Keratinocyte (primary cell): ENCODE results near the gene CPEB4. TPM values are rescaled to one million over a fixed set of nuclear protein-coding genes. Genes with fewer than 3 reads are reported as not detected.

Experiments
- DNase-seq: peaks from one replicate; pipeline ENCODE4 v3.0.0-alpha.2; 2011; ENCODE audit warnings: low read depth, missing footprints, low spot score
- FAIRE-seq: peaks from 2 replicates; lab custom pipeline; 2011; peaks lifted over from hg19 to GRCh38; lab: Jason Lieb, UNC
- H2AFZ ChIP-seq: 2 replicates; pipeline ENCODE4 v1.6.0; 2012; ENCODE audit warnings: low read length, control low read depth, inconsistent platforms; ENCODE audit not compliant: control insufficient read depth
- H3K27ac ChIP-seq: 2 replicates; pipeline ENCODE4 v1.5.1; 2011; ENCODE audit warnings: low read length; ENCODE audit not compliant: control insufficient read depth, insufficient read depth
- H3K27me3 ChIP-seq: 3 replicates; pipeline ENCODE4 v1.6.0; 2011; ENCODE audit warnings: low read length; ENCODE audit not compliant: control insufficient read depth, insufficient read depth; ENCODE audit errors: extremely low read depth
- H3K36me3 ChIP-seq, 2 experiments: 2 replicates in 1 of 2; 3 replicates in 1 of 2; pipeline ENCODE4 v1.5.1; 2011; ENCODE audit warnings: low read length in 2 of 2, mild to moderate bottlenecking in 1 of 2; ENCODE audit not compliant: control insufficient read depth in 2 of 2, insufficient read depth in 2 of 2; ENCODE audit errors: extremely low read depth in 1 of 2
- H3K4me1 ChIP-seq: 3 replicates; pipeline ENCODE4 v1.5.1; 2011; ENCODE audit warnings: low read length; ENCODE audit not compliant: control insufficient read depth, insufficient read depth; ENCODE audit errors: extremely low read depth
- H3K4me2 ChIP-seq: 3 replicates; pipeline ENCODE4 v1.6.0; 2011; ENCODE audit warnings: low read depth, low read length; ENCODE audit not compliant: control insufficient read depth, insufficient read depth; ENCODE audit errors: extremely low read depth
- H3K4me3 ChIP-seq, 3 experiments: fragments of 200-600 bp in 1 of 3; sonication (generic) in 1 of 3; 2 replicates in 2 of 3; 3 replicates in 1 of 3; pipeline ENCODE4 v1.5.1; 2011 to 2016; ENCODE audit warnings: low read length in 3 of 3, mild to moderate bottlenecking in 3 of 3, control low read depth in 2 of 3, inconsistent platforms in 1 of 3, low read depth in 1 of 3, mixed read lengths in 1 of 3, mixed run types in 1 of 3, moderate library complexity in 1 of 3; ENCODE audit not compliant: control insufficient read depth in 2 of 3, insufficient read depth in 2 of 3; ENCODE audit errors: extremely low read depth in 1 of 3
- H3K79me2 ChIP-seq: 2 replicates; pipeline ENCODE4 v1.6.0; 2012; ENCODE audit warnings: low read length; ENCODE audit not compliant: control insufficient read depth, insufficient read depth
- H3K9ac ChIP-seq: 3 replicates; pipeline ENCODE4 v1.6.0; 2011; ENCODE audit warnings: low read length; ENCODE audit not compliant: control insufficient read depth, insufficient read depth; ENCODE audit errors: extremely low read depth
- H3K9me1 ChIP-seq: 3 replicates; pipeline ENCODE4 v1.6.0; 2011; ENCODE audit warnings: low read length; ENCODE audit not compliant: control insufficient read depth, insufficient read depth; ENCODE audit errors: extremely low read depth
- H3K9me3 ChIP-seq: 2 replicates; pipeline ENCODE4 v1.5.1; 2012; ENCODE audit warnings: low read depth, low read length; ENCODE audit not compliant: control insufficient read depth
- H4K20me1 ChIP-seq: 3 replicates; pipeline ENCODE4 v1.6.0; 2011; ENCODE audit warnings: low read length; ENCODE audit not compliant: control insufficient read depth, insufficient read depth; ENCODE audit errors: extremely low read depth
- CTCF ChIP-seq, 3 experiments: IDR thresholded peaks in 1 of 3; conservative IDR thresholded peaks in 1 of 3; optimal IDR thresholded peaks in 1 of 3; 2 replicates in 2 of 3; 3 replicates in 1 of 3; pipeline versions ENCODE3 to v1.5.1; 2011; ENCODE audit warnings: low read length in 3 of 3, mild to moderate bottlenecking in 3 of 3, moderate library complexity in 2 of 3, control low read depth in 1 of 3, inconsistent platforms in 1 of 3; ENCODE audit not compliant: insufficient read depth in 2 of 3; ENCODE audit errors: extremely low read depth in 1 of 3
- EZH2 ChIP-seq: IDR thresholded peaks from one replicate; pipeline ENCODE4 v1.6.1; 2012; ENCODE audit warnings: inconsistent platforms, mild to moderate bottlenecking, low read length, moderate library complexity
- dilution Hi-C: fragments of 300-500 bp; cut with MboI; formaldehyde crosslinking; loops from one replicate; pipeline ENCODE4 v1.7.0; 2020; ENCODE audit warnings: low sequenced_read_pairs; ENCODE audit not compliant: extremely low pct_ligation_motif_present
- polyA plus RNA-seq, 5 experiments: library from polyadenylated mRNA; depleted of rRNA in 3 of 5; stranded (reverse) in 3 of 5; stranded (forward) in 1 of 5; unstranded in 1 of 5; fragments of >200 nt; gene quantifications; 1 replicate in 1 of 5; 2 replicates in 3 of 5; 3 replicates in 1 of 5; pipeline versions ENCODE4 v1.2.1 to v1.2.3, GENCODE V29; 2011 to 2012; ENCODE audit warnings: missing spikeins in 2 of 5, low read depth in 1 of 5, low replicate concordance in 1 of 5

The CPEB4 gene
- polyA plus RNA-seq, 1 donor (not counting 4 experiments of a cell fraction or from before 2014, with no cell fraction given): 13.8 TPM

GRCh38 chr5:173997331-173997730 is 109.2 kb downstream of the CPEB4 start:
- dilution Hi-C loops: no loop called here
- FAIRE-seq: no peak

GRCh38 chr5:173998531-173998930 is 110.4 kb downstream of the CPEB4 start:
- no peak for TF ChIP-seq EZH2
- no peak for TF ChIP-seq CTCF (optimal IDR thresholded peaks at IDR 0.05 in 1 of 3, IDR thresholded peaks at IDR 0.05 in 1 of 3, conservative IDR thresholded peaks at IDR 0.05 in 1 of 3; ENCODE audit: extremely low read depth in 1 of 3, insufficient read depth in 2 of 3, low read length in 3 of 3)
- Histone ChIP-seq H3K4me3 (no peak overlapping the region), H4K20me1 (no peaks in the 10 kb centered on the region), H3K9me3 (no peaks in the 10 kb centered on the region), H3K9ac (no peak overlapping the region), H3K36me3 (no peaks in the 10 kb centered on the region), H3K27ac (no peak overlapping the region), H3K4me2 (no peak overlapping the region), H3K79me2 (no peaks in the 10 kb centered on the region), H3K27me3 (no peaks in the 10 kb centered on the region), H3K9me1 (no peaks in the 10 kb centered on the region), H2AFZ (no peak overlapping the region), H3K4me1 (no peaks in the 10 kb centered on the region)
- dilution Hi-C loops: no loop called here
- DNase-seq (no peak), FAIRE-seq (no peak)

More at GRCh38 chr5:173997331-173997730, 109.2 kb downstream of the CPEB4 start:
- Histone ChIP-seq H2AFZ (no peak overlapping the region), H4K20me1 (no peaks in the 10 kb centered on the region), H3K4me1 (no peaks in the 10 kb centered on the region), H3K9me3 (no peaks in the 10 kb centered on the region), H3K4me3 (no peak overlapping the region), H3K9me1 (no peaks in the 10 kb centered on the region), H3K27ac (no peak overlapping the region), H3K36me3 (no peaks in the 10 kb centered on the region), H3K79me2 (no peaks in the 10 kb centered on the region), H3K27me3 (no peaks in the 10 kb centered on the region), H3K9ac (no peak overlapping the region), H3K4me2 (no peak overlapping the region)
- DNase-seq: no peak
- TF ChIP-seq EZH2 (no peak), CTCF (optimal IDR thresholded peaks at IDR 0.05 in 1 of 3, IDR thresholded peaks at IDR 0.05 in 1 of 3, conservative IDR thresholded peaks at IDR 0.05 in 1 of 3; ENCODE audit: extremely low read depth in 1 of 3, insufficient read depth in 2 of 3, low read length in 3 of 3) (no peak)
